HL-60 (cell line): ENCODE measurements around the gene PGC.

ENCODE experiments used
- DNase-seq, 2 experiments: peaks; one replicate each; pipeline ENCODE4 v3.0.0-alpha.2; 2010 to 2020; ENCODE audit warnings: low read depth in 1 of 2, low spot score in 1 of 2
- H3K27ac ChIP-seq: fragments of 250-450 bp; sonication (Bioruptor Pico); replicated peaks from 2 replicates; pipeline ENCODE4 v1.5.1; 2020; ENCODE audit warnings: mild to moderate bottlenecking, moderate library complexity
- H3K27me3 ChIP-seq: fragments of 250-450 bp; sonication (Bioruptor Pico); 2 replicates; pipeline ENCODE4 v1.5.1; 2021; ENCODE audit warnings: mild to moderate bottlenecking, moderate library complexity; ENCODE audit not compliant: insufficient read depth, poor library complexity, severe bottlenecking
- H3K4me3 ChIP-seq: replicated peaks from 2 replicates; pipeline ENCODE4 v1.5.1; 2011; ENCODE audit warnings: mild to moderate bottlenecking, control low read depth, low read length; ENCODE audit not compliant: insufficient read depth
- GABPA ChIP-seq: IDR thresholded peaks from 2 replicates; pipeline ENCODE4 v1.6.1; 2012; ENCODE audit warnings: low read depth
- POLR2AphosphoS5 ChIP-seq: IDR thresholded peaks from 2 replicates; pipeline ENCODE4 v1.6.1; 2012; ENCODE audit warnings: low read depth
- SPI1 ChIP-seq: IDR thresholded peaks from 2 replicates; pipeline ENCODE4 v1.6.1; 2012; ENCODE audit warnings: low read depth, mild to moderate bottlenecking, borderline replicate concordance
- TF ChIP-seq, protein P1 (sequence below): IDR thresholded peaks from one replicate; pipeline ENCODE4 v1.5.1; 2011; ENCODE audit warnings: low read length, control low read depth, inconsistent platforms; ENCODE audit not compliant: insufficient read depth
- TF ChIP-seq, protein P2 (sequence below): IDR thresholded peaks from 2 replicates; pipeline ENCODE4 v1.6.1; 2012; ENCODE audit warnings: low read depth; ENCODE audit not compliant: insufficient replicate concordance

PGC gene

DNA sequence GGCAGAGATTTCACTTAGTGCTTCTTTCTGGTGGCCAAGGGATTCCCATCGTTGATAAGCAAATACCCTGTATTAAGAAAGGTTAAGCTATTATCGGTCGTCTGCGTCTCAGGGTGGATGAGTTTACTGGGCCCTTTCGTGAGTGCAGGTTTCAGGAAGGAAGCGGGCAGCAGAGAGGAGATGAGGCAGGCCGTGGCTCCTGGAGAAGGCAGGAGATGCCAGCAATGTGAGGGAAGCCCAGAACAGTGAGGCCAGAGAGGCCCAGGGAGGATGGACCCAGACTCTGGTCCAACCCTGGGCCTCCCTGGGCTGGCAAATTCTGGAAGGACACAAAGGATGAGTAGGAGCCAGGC, 23.0 kb downstream of the PGC start:
- Histone ChIP-seq H3K4me3 (no peak overlapping the region), H3K27me3 (no peaks in the 10 kb centered on the region), H3K27ac (peak overlapping the region; percentile 51)
- TF ChIP-seq SPI1 (no peak), GABPA (no peak), POLR2AphosphoS5 (no peak)
- TF ChIP-seq, protein P1, sequence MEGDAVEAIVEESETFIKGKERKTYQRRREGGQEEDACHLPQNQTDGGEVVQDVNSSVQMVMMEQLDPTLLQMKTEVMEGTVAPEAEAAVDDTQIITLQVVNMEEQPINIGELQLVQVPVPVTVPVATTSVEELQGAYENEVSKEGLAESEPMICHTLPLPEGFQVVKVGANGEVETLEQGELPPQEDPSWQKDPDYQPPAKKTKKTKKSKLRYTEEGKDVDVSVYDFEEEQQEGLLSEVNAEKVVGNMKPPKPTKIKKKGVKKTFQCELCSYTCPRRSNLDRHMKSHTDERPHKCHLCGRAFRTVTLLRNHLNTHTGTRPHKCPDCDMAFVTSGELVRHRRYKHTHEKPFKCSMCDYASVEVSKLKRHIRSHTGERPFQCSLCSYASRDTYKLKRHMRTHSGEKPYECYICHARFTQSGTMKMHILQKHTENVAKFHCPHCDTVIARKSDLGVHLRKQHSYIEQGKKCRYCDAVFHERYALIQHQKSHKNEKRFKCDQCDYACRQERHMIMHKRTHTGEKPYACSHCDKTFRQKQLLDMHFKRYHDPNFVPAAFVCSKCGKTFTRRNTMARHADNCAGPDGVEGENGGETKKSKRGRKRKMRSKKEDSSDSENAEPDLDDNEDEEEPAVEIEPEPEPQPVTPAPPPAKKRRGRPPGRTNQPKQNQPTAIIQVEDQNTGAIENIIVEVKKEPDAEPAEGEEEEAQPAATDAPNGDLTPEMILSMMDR: no peak
- TF ChIP-seq, protein P2, sequence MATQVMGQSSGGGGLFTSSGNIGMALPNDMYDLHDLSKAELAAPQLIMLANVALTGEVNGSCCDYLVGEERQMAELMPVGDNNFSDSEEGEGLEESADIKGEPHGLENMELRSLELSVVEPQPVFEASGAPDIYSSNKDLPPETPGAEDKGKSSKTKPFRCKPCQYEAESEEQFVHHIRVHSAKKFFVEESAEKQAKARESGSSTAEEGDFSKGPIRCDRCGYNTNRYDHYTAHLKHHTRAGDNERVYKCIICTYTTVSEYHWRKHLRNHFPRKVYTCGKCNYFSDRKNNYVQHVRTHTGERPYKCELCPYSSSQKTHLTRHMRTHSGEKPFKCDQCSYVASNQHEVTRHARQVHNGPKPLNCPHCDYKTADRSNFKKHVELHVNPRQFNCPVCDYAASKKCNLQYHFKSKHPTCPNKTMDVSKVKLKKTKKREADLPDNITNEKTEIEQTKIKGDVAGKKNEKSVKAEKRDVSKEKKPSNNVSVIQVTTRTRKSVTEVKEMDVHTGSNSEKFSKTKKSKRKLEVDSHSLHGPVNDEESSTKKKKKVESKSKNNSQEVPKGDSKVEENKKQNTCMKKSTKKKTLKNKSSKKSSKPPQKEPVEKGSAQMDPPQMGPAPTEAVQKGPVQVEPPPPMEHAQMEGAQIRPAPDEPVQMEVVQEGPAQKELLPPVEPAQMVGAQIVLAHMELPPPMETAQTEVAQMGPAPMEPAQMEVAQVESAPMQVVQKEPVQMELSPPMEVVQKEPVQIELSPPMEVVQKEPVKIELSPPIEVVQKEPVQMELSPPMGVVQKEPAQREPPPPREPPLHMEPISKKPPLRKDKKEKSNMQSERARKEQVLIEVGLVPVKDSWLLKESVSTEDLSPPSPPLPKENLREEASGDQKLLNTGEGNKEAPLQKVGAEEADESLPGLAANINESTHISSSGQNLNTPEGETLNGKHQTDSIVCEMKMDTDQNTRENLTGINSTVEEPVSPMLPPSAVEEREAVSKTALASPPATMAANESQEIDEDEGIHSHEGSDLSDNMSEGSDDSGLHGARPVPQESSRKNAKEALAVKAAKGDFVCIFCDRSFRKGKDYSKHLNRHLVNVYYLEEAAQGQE: no peak
- peak in 1 of 2 experiments; percentile 41 for DNase-seq

DNA sequence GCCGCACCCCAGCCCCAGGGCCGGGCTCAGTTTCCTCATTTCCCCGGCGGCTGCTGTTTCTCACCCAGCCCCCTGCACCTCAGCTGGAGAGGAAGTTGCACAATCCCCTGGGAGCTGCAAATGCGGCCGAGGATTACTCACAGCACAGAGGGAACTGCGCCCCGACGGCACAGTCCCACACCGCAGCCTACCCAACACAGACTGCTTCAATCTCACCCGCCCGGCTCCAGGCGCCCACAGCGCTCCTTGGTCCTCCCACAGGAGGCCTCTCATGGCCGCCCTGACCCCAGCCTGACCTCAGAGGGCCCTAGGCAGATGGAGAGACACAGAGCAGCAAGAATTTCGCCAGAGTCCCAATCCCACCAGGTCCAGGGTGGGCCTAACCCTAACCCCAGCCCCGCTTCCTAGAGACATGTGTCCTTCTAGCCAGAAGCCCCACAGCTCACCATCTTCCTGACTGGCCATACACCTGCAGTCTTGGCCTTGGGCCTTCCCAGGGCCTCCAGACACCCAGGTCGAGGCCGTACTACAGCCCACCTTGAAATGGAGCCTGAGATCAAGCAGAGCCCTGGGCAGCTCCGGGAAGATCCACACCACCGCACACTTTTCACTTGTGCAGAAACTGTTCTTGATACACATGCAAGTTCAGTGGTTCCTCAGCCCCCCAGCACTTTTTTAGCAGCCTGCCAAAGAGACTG, 23.5 kb downstream of the PGC start:
- Histone ChIP-seq H3K27ac (peak overlapping the region; percentile 51), H3K4me3 (no peak overlapping the region), H3K27me3 (no peaks in the 10 kb centered on the region)
- peak; percentile 94 for TF ChIP-seq POLR2AphosphoS5
- peak; percentile 91 for TF ChIP-seq SPI1
- TF ChIP-seq, protein P1: no peak
- TF ChIP-seq GABPA: peak; percentile 48; the same call in 1 of the 2 replicates
- TF ChIP-seq, protein P2: no peak
- peak; percentile 94 to 98 for DNase-seq

DNA sequence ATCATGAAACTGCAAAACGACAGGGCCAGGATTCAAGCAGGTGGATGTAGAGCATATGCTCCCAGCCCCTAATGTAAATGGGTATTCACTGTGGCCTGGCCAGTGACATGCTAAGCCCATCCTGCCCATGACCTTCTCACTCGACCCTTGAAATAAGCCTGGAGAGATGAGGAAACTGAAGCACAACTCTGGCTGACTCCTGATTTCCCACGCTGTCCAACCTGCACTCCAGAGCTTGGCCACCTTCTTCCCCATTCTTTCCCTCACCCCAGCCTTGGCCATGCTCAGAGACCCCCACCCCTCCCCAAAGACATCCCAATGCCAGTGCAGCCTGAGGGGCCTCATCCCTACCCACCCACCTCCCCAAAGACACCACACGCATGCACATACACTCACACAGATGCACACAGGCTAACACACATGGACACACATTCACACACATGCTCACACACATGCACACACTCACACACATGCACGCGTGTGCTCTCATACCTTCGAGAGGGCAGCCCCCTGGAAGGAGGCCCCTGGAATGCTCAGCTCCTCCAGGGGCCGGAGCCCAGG, 24.1 kb downstream of the PGC start:
- TF ChIP-seq, protein P2: no peak
- no peak for TF ChIP-seq POLR2AphosphoS5
- Histone ChIP-seq H3K27ac (peak overlapping the region; percentile 14; the same call in 1 of the 2 replicates), H3K27me3 (no peaks in the 10 kb centered on the region), H3K4me3 (no peak overlapping the region)
- no peak for DNase-seq
